GM18499 (cell line): ENCODE measurements around the gene INPP5A.
"Not testable (repeated sequence)": the region's sequence is repeated elsewhere in the genome, so short reads cannot be mapped to it uniquely, and the experiment has no call there.

ENCODE experiments used
- ATAC-seq: cut with Tn5 transposase; IDR thresholded peaks from one replicate; pipeline ENCODE4 v1.9.1; 2021; ENCODE audit warnings: moderate number of reproducible peaks; ENCODE audit not compliant: insufficient read depth, unreplicated experiment

Gene INPP5A

GRCh38 chr10:132815168-132815857 is 277.7 kb downstream of the INPP5A start:
- ATAC-seq: no peak

- no peak for ATAC-seq
Measured at GRCh38 chr10:132816718-132817117, 279.1 kb downstream of the INPP5A start.

- no peak for ATAC-seq
Measured at GRCh38 chr10:132817701-132818211, 280.2 kb downstream of the INPP5A start.

GRCh38 chr10:132820056-132820455 is 282.5 kb downstream of the INPP5A start:
- ATAC-seq: no peak

- not testable (repeated sequence) for ATAC-seq
Measured at GRCh38 chr10:132825783-132826523, 288.4 kb downstream of the INPP5A start.

- no peak for ATAC-seq
Measured at GRCh38 chr10:132826524-132827422, 289.2 kb downstream of the INPP5A start.

- no peak for ATAC-seq
Measured at GRCh38 chr10:132827423-132827789, 289.8 kb downstream of the INPP5A start.

GRCh38 chr10:132827861-132828539 is 290.4 kb downstream of the INPP5A start:
- ATAC-seq: no peak

- ATAC-seq: no peak
Measured at GRCh38 chr10:132828681-132829080, 291.1 kb downstream of the INPP5A start.

- ATAC-seq: no peak
Measured at GRCh38 chr10:132829403-132829802, 291.8 kb downstream of the INPP5A start.

GRCh38 chr10:132832186-132832969 is 294.8 kb downstream of the INPP5A start:
- ATAC-seq: no peak
